SK-N-SH (cell line): ENCODE data around the gene C1S. TPM values are rescaled to one million over a fixed set of nuclear protein-coding genes. Genes with fewer than 3 reads are reported as not detected.

ENCODE experiments used
- CTCF ChIA-PET: fragments of 300-600, 350-600 bp; formaldehyde crosslinking; extraction: SDS; loops from one replicate; lab custom pipeline; 2021; lab: Yijun Ruan, JAX
- POLR2A ChIA-PET: fragments of 350-600 bp; sonication (Branson Sonifier 250); formaldehyde crosslinking; extraction: SDS; loops from one replicate; lab custom pipeline; 2020; ENCODE audit warnings: antibody characterized with exemption, inconsistent platforms; lab: Yijun Ruan, JAX
- DNase-seq: peaks from one replicate; pipeline ENCODE4 v3.0.0; 2012
- H2AFZ ChIP-seq: fragments of 200-600 bp; sonication (generic); 2 replicates; pipeline ENCODE4 v1.8.1; 2016; ENCODE audit warnings: antibody characterized with exemption, mild to moderate bottlenecking, low read depth
- H3F3A ChIP-seq: fragments of 200-600 bp; sonication (generic); replicated peaks from 2 replicates; pipeline ENCODE3; 2016; ENCODE audit warnings: antibody characterized with exemption, mild to moderate bottlenecking; ENCODE audit not compliant: insufficient read depth
- H3K27ac ChIP-seq, 2 experiments: fragments of 200-500 bp in 1 of 2; fragments of 200-600 bp in 1 of 2; sonication (Bioruptor generic) in 1 of 2; sonication (generic), shearing (Covaris generic) in 1 of 2; 2 replicates each; pipeline versions ENCODE4 v1.5.1 to v1.6.1; 2014 to 2016; ENCODE audit warnings: low read depth in 2 of 2, inconsistent platforms in 1 of 2, low read length in 1 of 2, mild to moderate bottlenecking in 1 of 2, mixed read lengths in 1 of 2
- H3K27me3 ChIP-seq: fragments of 200-600 bp; sonication (generic), shearing (Covaris generic); 2 replicates; pipeline ENCODE4 v1.6.1; 2016; ENCODE audit warnings: mixed run types; ENCODE audit not compliant: insufficient read depth
- H3K36me3 ChIP-seq, 2 experiments: fragments of 200-500 bp in 1 of 2; fragments of 200-600 bp in 1 of 2; sonication (Bioruptor generic) in 1 of 2; sonication (generic) in 1 of 2; replicated peaks in 1 of 2; 2 replicates each; pipeline versions ENCODE3 to v1.5.1; 2014 to 2016; ENCODE audit warnings: low read length in 1 of 2, mild to moderate bottlenecking in 1 of 2; ENCODE audit not compliant: insufficient read depth in 2 of 2, control insufficient read depth in 1 of 2
- H3K4me1 ChIP-seq, 2 experiments: fragments of 200-500 bp in 1 of 2; fragments of 200-600 bp in 1 of 2; sonication (Bioruptor generic) in 1 of 2; sonication (generic), shearing (Covaris generic) in 1 of 2; 2 replicates each; pipeline versions ENCODE4 v1.5.1 to v1.6.1; 2014 to 2016; ENCODE audit warnings: low read depth in 1 of 2, low read length in 1 of 2, mixed run types in 1 of 2; ENCODE audit not compliant: insufficient read depth in 2 of 2, control insufficient read depth in 1 of 2
- H3K4me2 ChIP-seq: fragments of 200-600 bp; sonication (generic), shearing (Covaris generic); 2 replicates; pipeline ENCODE4 v1.6.1; 2017; ENCODE audit warnings: mixed run types
- H3K4me3 ChIP-seq, 2 experiments: fragments of 200-500 bp in 1 of 2; fragments of 200-600 bp in 1 of 2; sonication (Bioruptor generic) in 1 of 2; sonication (generic), shearing (Covaris generic) in 1 of 2; 2 replicates each; pipeline versions ENCODE4 v1.5.1 to v1.8.1; 2014 to 2016; ENCODE audit warnings: low read depth in 2 of 2, inconsistent platforms in 1 of 2, low read length in 1 of 2, mild to moderate bottlenecking in 1 of 2, mixed read lengths in 1 of 2, moderate library complexity in 1 of 2
- H3K79me2 ChIP-seq: fragments of 200-600 bp; sonication (generic); 2 replicates; pipeline ENCODE4 v1.8.1; 2017; ENCODE audit warnings: mild to moderate bottlenecking; ENCODE audit not compliant: insufficient read depth
- H3K9ac ChIP-seq: fragments of 200-600 bp; sonication (generic); 2 replicates; pipeline ENCODE4 v1.6.1; 2017; ENCODE audit warnings: mixed run types
- H3K9me2 ChIP-seq: fragments of 200-600 bp; sonication (generic); 2 replicates; pipeline ENCODE4 v1.6.1; 2017; ENCODE audit warnings: mixed run types
- H3K9me3 ChIP-seq: fragments of 200-600 bp; sonication (generic); 2 replicates; pipeline ENCODE4 v1.6.1; 2017; ENCODE audit warnings: mixed run types, mild to moderate bottlenecking, moderate library complexity
- H4K20me1 ChIP-seq: fragments of 200-600 bp; sonication (generic); 2 replicates; pipeline ENCODE4 v1.6.1; 2017; ENCODE audit warnings: mild to moderate bottlenecking, mixed run types; ENCODE audit not compliant: insufficient read depth
- ELF1 ChIP-seq: IDR thresholded peaks from 2 replicates; pipeline ENCODE4 v1.4.0; 2012
- EP300 ChIP-seq, 2 experiments: IDR thresholded peaks; 2 replicates each; pipeline versions ENCODE4 v1.4.0 to v1.6.1; 2012; ENCODE audit warnings: borderline replicate concordance in 1 of 2, low read depth in 1 of 2, low read length in 1 of 2
- EZH2phosphoT487 ChIP-seq: fragments of 200-600 bp; sonication (generic); IDR thresholded peaks from 2 replicates; pipeline ENCODE4 v1.6.1; 2017; ENCODE audit warnings: low read depth, mixed run types, mild to moderate bottlenecking, antibody characterized with exemption, moderate library complexity, borderline replicate concordance
- FOXJ3 ChIP-seq: sonication (generic); formaldehyde crosslinking; IDR thresholded peaks from 2 replicates; pipeline ENCODE4 v1.5.1; 2020; ENCODE audit warnings: mild to moderate bottlenecking, missing genetic modification reagents
- JUND ChIP-seq: IDR thresholded peaks from 2 replicates; pipeline ENCODE4 v1.4.0; 2012
- MEF2A ChIP-seq: IDR thresholded peaks from 2 replicates; pipeline ENCODE4 v1.4.0; 2012; ENCODE audit warnings: low read depth, borderline replicate concordance
- NRF1 ChIP-seq: IDR thresholded peaks from 2 replicates; pipeline ENCODE4 v1.6.1; 2012; ENCODE audit warnings: low read depth, mild to moderate bottlenecking, low read length
- RCOR1 ChIP-seq: fragments of 150-350 bp; IDR thresholded peaks from 2 replicates; pipeline ENCODE4 v1.6.1; 2017; ENCODE audit warnings: antibody characterized with exemption, low read length
- RFX5 ChIP-seq: IDR thresholded peaks from 2 replicates; pipeline ENCODE4 v1.6.1; 2012; ENCODE audit warnings: mild to moderate bottlenecking, improper control_type of control experiment, low read length
- RXRA ChIP-seq: IDR thresholded peaks from 2 replicates; pipeline ENCODE4 v1.4.0; 2012; ENCODE audit warnings: low read depth, mild to moderate bottlenecking, borderline replicate concordance
- SIN3A ChIP-seq: IDR thresholded peaks from 2 replicates; pipeline ENCODE4 v1.6.1; 2012; ENCODE audit warnings: low read depth, mild to moderate bottlenecking, low read length, moderate library complexity, borderline replicate concordance
- TAF1 ChIP-seq: IDR thresholded peaks from 2 replicates; pipeline ENCODE4 v1.6.1; 2012; ENCODE audit warnings: low read depth, mild to moderate bottlenecking, low read length, moderate library complexity, borderline replicate concordance
- WGBS: methylation state at CpG from one replicate; pipeline ENCODE4 v1.1.6; 2017; ENCODE audit warnings: low lambda C conversion rate; 5-methylcytosine and 5-hydroxymethylcytosine counted together
- polyA plus RNA-seq, 3 experiments: library from polyadenylated mRNA; depleted of rRNA; stranded (reverse); fragments of >200 nt; gene quantifications; 2 replicates each; pipeline ENCODE4 v1.2.3, GENCODE V29; 2012
- TF ChIP-seq, protein P1 (sequence below): IDR thresholded peaks from 2 replicates; pipeline ENCODE4; 2012
- TF ChIP-seq, protein P2 (sequence below): IDR thresholded peaks from 2 replicates; pipeline ENCODE4 v1.4.0; 2012; ENCODE audit warnings: low read depth, borderline replicate concordance
- TF ChIP-seq, protein P3 (sequence below): IDR thresholded peaks from 2 replicates; pipeline ENCODE4 v1.6.1; 2012; ENCODE audit warnings: mild to moderate bottlenecking, low read depth, low read length, moderate library complexity
- TF ChIP-seq, protein P4 (sequence below): fragments of 200-600 bp; sonication (generic); IDR thresholded peaks from 2 replicates; pipeline ENCODE4 v1.6.1; 2017; ENCODE audit warnings: antibody characterized with exemption, mild to moderate bottlenecking, moderate library complexity
- TF ChIP-seq, protein P5 (sequence below): fragments of 150-350 bp; IDR thresholded peaks from 2 replicates; pipeline ENCODE4 v1.6.1; 2017; ENCODE audit warnings: antibody characterized with exemption, low read length, low read depth, borderline replicate concordance
- TF ChIP-seq, protein P6 (sequence below): fragments of 150-350 bp; IDR thresholded peaks from 2 replicates; pipeline ENCODE4 v1.6.1; 2016; ENCODE audit warnings: mild to moderate bottlenecking, low read depth, low read length

Gene C1S
- polyA plus RNA-seq, 1 of the 3 experiments (the other 2 are of a cell fraction) = 14.5 TPM

DNA sequence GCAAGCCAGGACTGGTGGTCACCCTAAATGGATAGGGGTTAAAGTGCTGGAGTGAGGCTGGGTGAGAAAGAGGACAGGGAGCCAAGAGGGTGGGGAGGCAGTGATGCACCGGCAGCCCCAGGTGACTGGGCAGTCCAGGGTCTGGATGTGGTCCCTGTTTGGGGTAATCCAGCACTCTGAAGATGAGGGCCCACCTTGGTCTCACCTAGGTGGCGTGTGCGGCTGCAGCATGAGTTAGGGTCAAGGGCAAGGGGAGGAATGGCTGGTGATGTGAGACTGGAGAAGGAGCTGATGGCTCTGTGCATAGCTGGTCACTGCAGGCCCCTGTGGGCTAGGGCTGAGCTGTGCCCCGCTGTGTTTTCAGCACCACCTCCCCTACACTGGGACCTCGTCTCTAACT is 50.1 kb downstream of the C1S start:
- TF ChIP-seq MEF2A (no peak), TAF1 (no peak), RXRA (no peak), RFX5 (no peak), SIN3A (no peak), NRF1 (no peak), EP300 (IDR thresholded peaks at IDR 0.05; ENCODE audit: borderline replicate concordance in 1 of 2, low read depth in 1 of 2, low read length in 1 of 2) (no peak), EZH2phosphoT487 (no peak), JUND (no peak), ELF1 (no peak), RCOR1 (no peak), FOXJ3 (CRISPR knock-in tag) (no peak)
- TF ChIP-seq, protein P1, sequence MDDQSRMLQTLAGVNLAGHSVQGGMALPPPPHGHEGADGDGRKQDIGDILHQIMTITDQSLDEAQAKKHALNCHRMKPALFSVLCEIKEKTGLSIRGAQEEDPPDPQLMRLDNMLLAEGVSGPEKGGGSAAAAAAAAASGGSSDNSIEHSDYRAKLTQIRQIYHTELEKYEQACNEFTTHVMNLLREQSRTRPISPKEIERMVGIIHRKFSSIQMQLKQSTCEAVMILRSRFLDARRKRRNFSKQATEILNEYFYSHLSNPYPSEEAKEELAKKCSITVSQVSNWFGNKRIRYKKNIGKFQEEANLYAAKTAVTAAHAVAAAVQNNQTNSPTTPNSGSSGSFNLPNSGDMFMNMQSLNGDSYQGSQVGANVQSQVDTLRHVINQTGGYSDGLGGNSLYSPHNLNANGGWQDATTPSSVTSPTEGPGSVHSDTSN = no peak
- TF ChIP-seq, protein P2, sequence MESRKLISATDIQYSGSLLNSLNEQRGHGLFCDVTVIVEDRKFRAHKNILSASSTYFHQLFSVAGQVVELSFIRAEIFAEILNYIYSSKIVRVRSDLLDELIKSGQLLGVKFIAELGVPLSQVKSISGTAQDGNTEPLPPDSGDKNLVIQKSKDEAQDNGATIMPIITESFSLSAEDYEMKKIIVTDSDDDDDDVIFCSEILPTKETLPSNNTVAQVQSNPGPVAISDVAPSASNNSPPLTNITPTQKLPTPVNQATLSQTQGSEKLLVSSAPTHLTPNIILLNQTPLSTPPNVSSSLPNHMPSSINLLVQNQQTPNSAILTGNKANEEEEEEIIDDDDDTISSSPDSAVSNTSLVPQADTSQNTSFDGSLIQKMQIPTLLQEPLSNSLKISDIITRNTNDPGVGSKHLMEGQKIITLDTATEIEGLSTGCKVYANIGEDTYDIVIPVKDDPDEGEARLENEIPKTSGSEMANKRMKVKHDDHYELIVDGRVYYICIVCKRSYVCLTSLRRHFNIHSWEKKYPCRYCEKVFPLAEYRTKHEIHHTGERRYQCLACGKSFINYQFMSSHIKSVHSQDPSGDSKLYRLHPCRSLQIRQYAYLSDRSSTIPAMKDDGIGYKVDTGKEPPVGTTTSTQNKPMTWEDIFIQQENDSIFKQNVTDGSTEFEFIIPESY = no peak
- TF ChIP-seq, protein P3, sequence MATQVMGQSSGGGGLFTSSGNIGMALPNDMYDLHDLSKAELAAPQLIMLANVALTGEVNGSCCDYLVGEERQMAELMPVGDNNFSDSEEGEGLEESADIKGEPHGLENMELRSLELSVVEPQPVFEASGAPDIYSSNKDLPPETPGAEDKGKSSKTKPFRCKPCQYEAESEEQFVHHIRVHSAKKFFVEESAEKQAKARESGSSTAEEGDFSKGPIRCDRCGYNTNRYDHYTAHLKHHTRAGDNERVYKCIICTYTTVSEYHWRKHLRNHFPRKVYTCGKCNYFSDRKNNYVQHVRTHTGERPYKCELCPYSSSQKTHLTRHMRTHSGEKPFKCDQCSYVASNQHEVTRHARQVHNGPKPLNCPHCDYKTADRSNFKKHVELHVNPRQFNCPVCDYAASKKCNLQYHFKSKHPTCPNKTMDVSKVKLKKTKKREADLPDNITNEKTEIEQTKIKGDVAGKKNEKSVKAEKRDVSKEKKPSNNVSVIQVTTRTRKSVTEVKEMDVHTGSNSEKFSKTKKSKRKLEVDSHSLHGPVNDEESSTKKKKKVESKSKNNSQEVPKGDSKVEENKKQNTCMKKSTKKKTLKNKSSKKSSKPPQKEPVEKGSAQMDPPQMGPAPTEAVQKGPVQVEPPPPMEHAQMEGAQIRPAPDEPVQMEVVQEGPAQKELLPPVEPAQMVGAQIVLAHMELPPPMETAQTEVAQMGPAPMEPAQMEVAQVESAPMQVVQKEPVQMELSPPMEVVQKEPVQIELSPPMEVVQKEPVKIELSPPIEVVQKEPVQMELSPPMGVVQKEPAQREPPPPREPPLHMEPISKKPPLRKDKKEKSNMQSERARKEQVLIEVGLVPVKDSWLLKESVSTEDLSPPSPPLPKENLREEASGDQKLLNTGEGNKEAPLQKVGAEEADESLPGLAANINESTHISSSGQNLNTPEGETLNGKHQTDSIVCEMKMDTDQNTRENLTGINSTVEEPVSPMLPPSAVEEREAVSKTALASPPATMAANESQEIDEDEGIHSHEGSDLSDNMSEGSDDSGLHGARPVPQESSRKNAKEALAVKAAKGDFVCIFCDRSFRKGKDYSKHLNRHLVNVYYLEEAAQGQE = no peak
- TF ChIP-seq, protein P4, sequence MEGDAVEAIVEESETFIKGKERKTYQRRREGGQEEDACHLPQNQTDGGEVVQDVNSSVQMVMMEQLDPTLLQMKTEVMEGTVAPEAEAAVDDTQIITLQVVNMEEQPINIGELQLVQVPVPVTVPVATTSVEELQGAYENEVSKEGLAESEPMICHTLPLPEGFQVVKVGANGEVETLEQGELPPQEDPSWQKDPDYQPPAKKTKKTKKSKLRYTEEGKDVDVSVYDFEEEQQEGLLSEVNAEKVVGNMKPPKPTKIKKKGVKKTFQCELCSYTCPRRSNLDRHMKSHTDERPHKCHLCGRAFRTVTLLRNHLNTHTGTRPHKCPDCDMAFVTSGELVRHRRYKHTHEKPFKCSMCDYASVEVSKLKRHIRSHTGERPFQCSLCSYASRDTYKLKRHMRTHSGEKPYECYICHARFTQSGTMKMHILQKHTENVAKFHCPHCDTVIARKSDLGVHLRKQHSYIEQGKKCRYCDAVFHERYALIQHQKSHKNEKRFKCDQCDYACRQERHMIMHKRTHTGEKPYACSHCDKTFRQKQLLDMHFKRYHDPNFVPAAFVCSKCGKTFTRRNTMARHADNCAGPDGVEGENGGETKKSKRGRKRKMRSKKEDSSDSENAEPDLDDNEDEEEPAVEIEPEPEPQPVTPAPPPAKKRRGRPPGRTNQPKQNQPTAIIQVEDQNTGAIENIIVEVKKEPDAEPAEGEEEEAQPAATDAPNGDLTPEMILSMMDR = no peak
- TF ChIP-seq, protein P5, sequence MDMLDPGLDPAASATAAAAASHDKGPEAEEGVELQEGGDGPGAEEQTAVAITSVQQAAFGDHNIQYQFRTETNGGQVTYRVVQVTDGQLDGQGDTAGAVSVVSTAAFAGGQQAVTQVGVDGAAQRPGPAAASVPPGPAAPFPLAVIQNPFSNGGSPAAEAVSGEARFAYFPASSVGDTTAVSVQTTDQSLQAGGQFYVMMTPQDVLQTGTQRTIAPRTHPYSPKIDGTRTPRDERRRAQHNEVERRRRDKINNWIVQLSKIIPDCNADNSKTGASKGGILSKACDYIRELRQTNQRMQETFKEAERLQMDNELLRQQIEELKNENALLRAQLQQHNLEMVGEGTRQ = no peak
- TF ChIP-seq, protein P6, sequence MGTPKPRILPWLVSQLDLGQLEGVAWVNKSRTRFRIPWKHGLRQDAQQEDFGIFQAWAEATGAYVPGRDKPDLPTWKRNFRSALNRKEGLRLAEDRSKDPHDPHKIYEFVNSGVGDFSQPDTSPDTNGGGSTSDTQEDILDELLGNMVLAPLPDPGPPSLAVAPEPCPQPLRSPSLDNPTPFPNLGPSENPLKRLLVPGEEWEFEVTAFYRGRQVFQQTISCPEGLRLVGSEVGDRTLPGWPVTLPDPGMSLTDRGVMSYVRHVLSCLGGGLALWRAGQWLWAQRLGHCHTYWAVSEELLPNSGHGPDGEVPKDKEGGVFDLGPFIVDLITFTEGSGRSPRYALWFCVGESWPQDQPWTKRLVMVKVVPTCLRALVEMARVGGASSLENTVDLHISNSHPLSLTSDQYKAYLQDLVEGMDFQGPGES = no peak
- ChIA-PET POLR2A (no interaction called here), CTCF (interaction anchor here (0.6 to 4.4 kb wide), 10 partner anchors 13 to 938 kb away, joined by 3 to 39 read pairs (median 3); partner anchors contain the start of genes C1R, LPCAT3, PTPN6 and RBP5)
- DNase-seq = no peak
- H3K9me2 ChIP-seq = no peaks in the 10 kb centered on the region
- no peak overlapping the region for H3K4me2 ChIP-seq
- no peak overlapping the region for H3K9ac ChIP-seq
- peaks cover 0 to 23% of the 10 kb centered on the region in 2 experiments; a peak in 2 of 4 replicates for H3K4me1 ChIP-seq
- H2AFZ ChIP-seq = no peak overlapping the region
- 87% methylated on average over 5 of the region's 5 CpGs for WGBS
- H3K9me3 ChIP-seq = 0 out of 2 replicates have a peak, but pooled peaks cover 5% of the 10 kb centered on the region
- no peak overlapping the region for H3K4me3 ChIP-seq
- H3K79me2 ChIP-seq = no peaks in the 10 kb centered on the region
- H3K36me3 ChIP-seq = peaks cover 0 to 4% of the 10 kb centered on the region in 2 experiments
- no peaks in the 10 kb centered on the region for H3K27me3 ChIP-seq
- no peaks in the 10 kb centered on the region for H4K20me1 ChIP-seq
- no peak overlapping the region for H3K27ac ChIP-seq
- H3F3A ChIP-seq = no peaks in the 10 kb centered on the region
